Spleen (tissue), 7 donors: ENCODE data around the gene GNRH2.

Source experiments
- CTCF ChIP-seq, 11 experiments: fragments of 200-600 bp in 7 of 11; fragments of 450-650 bp in 4 of 11; sonication (generic) in 4 of 11; IDR thresholded peaks in 8 of 11; conservative IDR thresholded peaks in 3 of 11; 1 replicate in 7 of 11; 2 replicates in 4 of 11; pipeline versions ENCODE4 v1.4.0 to v1.8.0; 2016 to 2021; ENCODE audit warnings: antibody characterized with exemption in 11 of 11, inconsistent platforms in 4 of 11, mild to moderate bottlenecking in 1 of 11
- POLR2A ChIP-seq, 3 donors: fragments of 450-650 bp; IDR thresholded peaks; one replicate each; pipeline ENCODE4 v1.5.1; 2017; ENCODE audit warnings: antibody characterized with exemption in 3 of 3, mild to moderate bottlenecking in 1 of 3
- POLR2AphosphoS5 ChIP-seq, 3 donors: sonication (generic); formaldehyde crosslinking; IDR thresholded peaks; one replicate each; pipeline ENCODE4 v1.5.1; 2017; ENCODE audit warnings: antibody characterized with exemption in 3 of 3
- donor health status: DM: no; HTN: no; CAD: no; lungs with moderate emphysema.
- donor health status: DM: no; HTN: no; CAD: no.
- donor health status: DM: no; HTN: no; CAD: no.

- TF ChIP-seq CTCF (IDR thresholded peaks at IDR 0.05 in 8 of 11, conservative IDR thresholded peaks at IDR 0.05 in 3 of 11): no peak
- TF ChIP-seq POLR2A (IDR thresholded peaks at IDR 0.05): no peak
- no peak for TF ChIP-seq POLR2AphosphoS5 (IDR thresholded peaks at IDR 0.05)
Measured at GRCh38 chr20:3037654-3038053, 5.8 kb upstream of the GNRH2 start.
